HT-29 (cell line): ENCODE measurements around the gene OR52N4. TPM values are rescaled to one million over a fixed set of nuclear protein-coding genes. Genes with fewer than 3 reads are reported as not detected.

ENCODE experiments used
- total RNA-seq: library from RNA; depleted of rRNA; stranded (reverse); fragments of >200 nt; shearing (Covaris generic); gene quantifications from 2 replicates; pipeline ENCODE4 v1.2.3, GENCODE V29; 2014; rRNA removed

OR52N4 gene
- total RNA-seq, 1 experiment from 2014 or later: not detected

Other genes with a start within 250 kb of the OR52N4 start
- gene UBQLN3, start 244.3 kb upstream of the OR52N4 start, total RNA-seq: not detected in 2 replicates
- not detected in 2 replicates for gene UBQLNL, start 237.5 kb upstream of the OR52N4 start, total RNA-seq
- gene OR52H1, start 205.7 kb upstream of the OR52N4 start, total RNA-seq: not detected in 2 replicates
- gene OR52B6, start 173.4 kb upstream of the OR52N4 start, total RNA-seq: not detected in 2 replicates
- gene TRIM6, start 157.6 kb upstream of the OR52N4 start, total RNA-seq: 0.47 and 2.7 TPM in 2 replicates
- gene TRIM34, start 129.2 kb upstream of the OR52N4 start, total RNA-seq: 2.8 and 4.7 TPM in 2 replicates
- 11.0 and 16.6 TPM in 2 replicates for gene TRIM5, start 69.2 kb upstream of the OR52N4 start, total RNA-seq
- 0.33 TPM in 1 of 2 replicates, not detected in the other for gene TRIM22, start 64.5 kb upstream of the OR52N4 start, total RNA-seq
- not detected in 2 replicates for gene OR56B1, start 17.8 kb upstream of the OR52N4 start, total RNA-seq
- not detected in 2 replicates for gene OR52N5, start 29.1 kb downstream of the OR52N4 start, total RNA-seq
- gene OR52N1, start 37.0 kb downstream of the OR52N4 start, total RNA-seq: not detected in 2 replicates
- not detected in 2 replicates for gene OR52N2, start 54.7 kb downstream of the OR52N4 start, total RNA-seq
- gene OR52E6, start 87.7 kb downstream of the OR52N4 start, total RNA-seq: not detected in 2 replicates
- not detected in 2 replicates for gene OR52E8, start 103.4 kb downstream of the OR52N4 start, total RNA-seq
- not detected in 2 replicates for gene OR52E4, start 126.4 kb downstream of the OR52N4 start, total RNA-seq
- not detected in 2 replicates for gene OR52E5, start 139.0 kb downstream of the OR52N4 start, total RNA-seq
- not detected in 2 replicates for gene OR56A3, start 188.0 kb downstream of the OR52N4 start, total RNA-seq
- not detected in 2 replicates for gene OR56A5, start 214.3 kb downstream of the OR52N4 start, total RNA-seq
- gene OR52L1, start 232.7 kb downstream of the OR52N4 start, total RNA-seq: not detected in 2 replicates